B cell (primary cell): ENCODE results near the gene ZBTB21. TPM values are rescaled to one million over a fixed set of nuclear protein-coding genes. Genes with fewer than 3 reads are reported as not detected.

ENCODE experiments used
- ATAC-seq: fragments of 200-7000 bp; cut with Tn5 transposase; one replicate; pipeline ENCODE4 v1.10.0; 2021; ENCODE audit warnings: low read depth, mild to moderate bottlenecking, moderate number of reproducible peaks, moderate library complexity
- CTCF ChIA-PET: fragments of 350-600 bp; sonication (Branson Sonifier 250); formaldehyde crosslinking; loops from one replicate; lab custom pipeline; 2021; ENCODE audit warnings: antibody characterized with exemption, inconsistent platforms; lab: Charles Lee
- POLR2A ChIA-PET: fragments of 350-600 bp; sonication (Branson Sonifier 250); formaldehyde crosslinking; loops from one replicate; lab custom pipeline; 2021; ENCODE audit warnings: antibody characterized with exemption; lab: Charles Lee
- DNase-seq: peaks from one replicate; pipeline ENCODE4 v3.0.0; 2013
- H2AFZ ChIP-seq: 2 replicates; pipeline ENCODE4 v1.6.1; 2012; ENCODE audit warnings: mild to moderate bottlenecking, low read depth, low read length; ENCODE audit not compliant: insufficient read depth, poor library complexity, severe bottlenecking
- H3K27ac ChIP-seq, 2 donors: 1 replicate in 1 of 2; 2 replicates in 1 of 2; pipeline ENCODE4 v1.5.1; 2012 to 2013; ENCODE audit warnings: low read length in 2 of 2, mild to moderate bottlenecking in 2 of 2, moderate library complexity in 1 of 2
- H3K27me3 ChIP-seq, 4 experiments: fragments of 200-600 bp in 1 of 4; sonication (generic) in 1 of 4; replicated peaks in 1 of 4; 1 replicate in 2 of 4; 2 replicates in 2 of 4; pipeline versions ENCODE4 v1.6.1 to v1.7.0; 2013 to 2016; ENCODE audit warnings: low read length in 3 of 4, mild to moderate bottlenecking in 2 of 4, mixed read lengths in 1 of 4, moderate library complexity in 1 of 4; ENCODE audit not compliant: insufficient read depth in 4 of 4, control insufficient read depth in 3 of 4; ENCODE audit errors: control extremely low read depth in 1 of 4
- H3K36me3 ChIP-seq, 2 experiments: replicated peaks in 1 of 2; 1 replicate in 1 of 2; 2 replicates in 1 of 2; pipeline versions ENCODE4 v1.6.1 to v1.7.1; 2013; ENCODE audit warnings: low read length in 1 of 2; ENCODE audit not compliant: insufficient read depth in 2 of 2, control insufficient read depth in 1 of 2; ENCODE audit errors: control extremely low read depth in 1 of 2, extremely low read depth in 1 of 2
- H3K4me1 ChIP-seq, 2 donors: fragments of 200-600 bp in 1 of 2; sonication (generic) in 1 of 2; 1 replicate in 1 of 2; 2 replicates in 1 of 2; pipeline versions ENCODE4 v1.5.1 to v1.6.1; 2013 to 2017; ENCODE audit warnings: low read length in 2 of 2; ENCODE audit not compliant: control insufficient read depth in 2 of 2, insufficient read depth in 2 of 2
- H3K4me2 ChIP-seq: replicated peaks from 2 replicates; pipeline ENCODE3; 2012; ENCODE audit warnings: mild to moderate bottlenecking, low read depth, low read length; ENCODE audit not compliant: poor library complexity, severe bottlenecking
- H3K4me3 ChIP-seq, 5 experiments: fragments of 200-600 bp in 1 of 5; sonication (generic) in 1 of 5; 1 replicate in 3 of 5; 2 replicates in 2 of 5; pipeline versions ENCODE4 v1.5.1 to v1.7.0; 2011 to 2016; ENCODE audit warnings: low read length in 4 of 5, mild to moderate bottlenecking in 4 of 5, low read depth in 2 of 5, control low read depth in 1 of 5, moderate library complexity in 1 of 5; ENCODE audit not compliant: insufficient read depth in 1 of 5; ENCODE audit errors: control extremely low read depth in 1 of 5, extremely low read depth in 1 of 5
- H3K79me2 ChIP-seq: fragments of 200-600 bp; sonication (generic); one replicate; pipeline ENCODE4 v1.6.0; 2016; ENCODE audit warnings: low read length; ENCODE audit not compliant: control insufficient read depth, insufficient read depth
- H3K9ac ChIP-seq: fragments of 200-600 bp; sonication (generic); 2 replicates; pipeline ENCODE4 v1.6.1; 2017; ENCODE audit warnings: mild to moderate bottlenecking, low read length, moderate library complexity
- H3K9me3 ChIP-seq, 3 donors: one replicate each; pipeline versions ENCODE4 v1.6.1 to v1.7.1; 2013; ENCODE audit warnings: low read length in 2 of 3; ENCODE audit not compliant: control insufficient read depth in 2 of 3, insufficient read depth in 1 of 3; ENCODE audit errors: control extremely low read depth in 1 of 3
- H4K20me1 ChIP-seq: 2 replicates; pipeline ENCODE4 v1.6.0; 2012; ENCODE audit warnings: mild to moderate bottlenecking, low read length; ENCODE audit not compliant: insufficient read depth, control insufficient read depth, poor library complexity, severe bottlenecking
- H3K27ac Mint-ChIP-seq: one replicate; pipeline ENCODE4 v1.8.0; 2021; ENCODE audit warnings: mixed read lengths
- H3K27me3 Mint-ChIP-seq: one replicate; pipeline ENCODE4 v1.8.0; 2021; ENCODE audit warnings: mixed read lengths
- H3K4me1 Mint-ChIP-seq: one replicate; pipeline ENCODE4 v1.8.0; 2021; ENCODE audit warnings: mixed read lengths
- H3K4me3 Mint-ChIP-seq: one replicate; pipeline ENCODE4 v1.8.0; 2021; ENCODE audit warnings: mixed read lengths
- H3K9me3 Mint-ChIP-seq: one replicate; pipeline ENCODE4 v1.8.0; 2022; ENCODE audit warnings: mixed read lengths; ENCODE audit not compliant: insufficient read depth
- CTCF ChIP-seq: fragments of 200-600 bp; IDR thresholded peaks from one replicate; pipeline ENCODE4 v1.8.0; 2022; ENCODE audit warnings: antibody characterized with exemption, mild to moderate bottlenecking
- EZH2 ChIP-seq: IDR thresholded peaks from 2 replicates; pipeline ENCODE4 v1.6.1; 2012; ENCODE audit warnings: borderline replicate concordance, low read depth, mild to moderate bottlenecking, moderate library complexity, low read length; ENCODE audit not compliant: insufficient read depth, poor library complexity, severe bottlenecking
- WGBS: methylation state at CpG from one replicate; pipeline ENCODE4 v1.1.5; 2013; ENCODE audit warnings: missing lambda C conversion rate; ENCODE audit not compliant: insufficient coverage; 5-methylcytosine and 5-hydroxymethylcytosine counted together
- intact Hi-C: fragments of 100-400 bp; cut with micrococcal nuclease; formaldehyde crosslinking; loops from one replicate; pipeline ENCODE4 v1.10.0; 2022
- polyA plus RNA-seq: library from polyadenylated mRNA; depleted of rRNA; stranded (reverse); fragments of >200 nt; gene quantifications from 2 replicates; pipeline ENCODE4 v1.2.3, GENCODE V29; 2012
- total RNA-seq, 2 donors: library from RNA; stranded (reverse); fragments of 120-200 nt in 1 of 2; gene quantifications; 1 replicate in 1 of 2; 2 replicates in 1 of 2; pipeline versions ENCODE4 v1.2.3 to v1.2.4, GENCODE V29; 2013 to 2022

Gene ZBTB21
- total and polyA plus RNA-seq, 2 donors (not counting 1 experiment from before 2014, with no cell fraction given) = 12.4 to 40.1 TPM

GRCh38 chr21:42043201-42043895, 33.2 kb upstream of the ZBTB21 start:
- H3K4me2 ChIP-seq = no peak overlapping the region
- Mint-ChIP-seq H3K4me1 (peaks cover 4% of the 10 kb centered on the region), H3K27me3 (no peaks in the 10 kb centered on the region), H3K27ac (no peak overlapping the region), H3K9me3 (no peaks in the 10 kb centered on the region), H3K4me3 (no peak overlapping the region)
- no peaks in the 10 kb centered on the region for H4K20me1 ChIP-seq
- H3K27me3 ChIP-seq = no peaks in the 10 kb centered on the region
- DNase-seq (no peak), ATAC-seq (no peak)
- no peak overlapping the region for H3K9ac ChIP-seq
- CTCF ChIA-PET = no interaction called here
- no peaks in the 10 kb centered on the region for H3K4me1 ChIP-seq
- no peak overlapping the region for H3K27ac ChIP-seq
- intact Hi-C loops = no loop called here
- no peak overlapping the region for H3K4me3 ChIP-seq
- WGBS = 94% methylated on average over 6 of the region's 16 CpGs
- no peaks in the 10 kb centered on the region for H3K79me2 ChIP-seq
- H2AFZ ChIP-seq = no peak overlapping the region
- POLR2A ChIA-PET = no interaction called here
- TF ChIP-seq CTCF (no peak), EZH2 (no peak)
- H3K9me3 ChIP-seq = peaks cover 0 to 8% (median 0%) of the 10 kb centered on the region in 3 donors
- no peaks in the 10 kb centered on the region for H3K36me3 ChIP-seq

DNA sequence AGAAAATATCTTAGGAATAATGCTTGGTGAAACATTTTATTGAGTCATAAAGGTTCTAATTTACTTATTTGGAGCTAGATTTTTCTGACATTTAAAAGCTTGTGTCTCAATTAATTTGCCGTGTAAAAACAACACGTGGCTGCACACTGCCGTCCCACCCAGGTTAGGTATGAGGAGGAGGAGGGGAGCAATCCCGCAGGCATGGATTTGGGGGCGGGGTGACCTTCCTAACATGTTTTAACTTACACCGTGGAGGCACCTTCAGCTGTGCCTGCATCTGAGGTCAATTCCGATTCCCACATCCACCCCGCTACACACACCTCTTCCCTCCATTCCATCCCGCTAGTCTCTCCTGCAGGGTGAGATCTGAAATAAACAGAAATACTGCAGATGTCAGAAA, 32.5 kb upstream of the ZBTB21 start:
- Mint-ChIP-seq H3K27ac (no peak overlapping the region), H3K4me1 (peaks cover 5% of the 10 kb centered on the region), H3K9me3 (no peaks in the 10 kb centered on the region), H3K27me3 (no peaks in the 10 kb centered on the region), H3K4me3 (no peak overlapping the region)
- Histone ChIP-seq H3K27ac (no peak overlapping the region), H3K4me2 (no peak overlapping the region), H3K36me3 (no peaks in the 10 kb centered on the region), H3K9ac (no peak overlapping the region), H3K9me3 (peaks cover 0 to 9% (median 0%) of the 10 kb centered on the region in 3 donors), H3K4me1 (peaks cover 0 to 2% of the 10 kb centered on the region in 2 donors), H2AFZ (no peak overlapping the region), H3K79me2 (no peaks in the 10 kb centered on the region), H3K4me3 (no peak overlapping the region), H3K27me3 (no peaks in the 10 kb centered on the region), H4K20me1 (no peaks in the 10 kb centered on the region)
- TF ChIP-seq EZH2 = no peak
- no peak for TF ChIP-seq CTCF
- ChIA-PET CTCF (no interaction called here), POLR2A (no interaction called here)
- ATAC-seq (no peak), DNase-seq (no peak)
- 86% methylated on average over 4 of the region's 9 CpGs for WGBS
- intact Hi-C loops = no loop called here
